Skeletal muscle cell (primary cell): ENCODE results near the gene IL16.
"Not testable (repeated sequence)": the region's sequence is repeated elsewhere in the genome, so short reads cannot be mapped to it uniquely, and the experiment has no call there.

Experiments
- DNase-seq: peaks from one replicate; pipeline ENCODE4 v3.0.0-alpha.2; 2010; ENCODE audit warnings: low read depth
- H3K4me3 ChIP-seq: 2 replicates; pipeline ENCODE4 v1.5.1; 2011; ENCODE audit warnings: low read depth, mild to moderate bottlenecking, control low read depth, low read length, moderate library complexity

IL16 gene

GRCh38 chr15:81197255-81197630, 564 bp downstream of the IL16 start:
- H3K4me3 ChIP-seq = no peak overlapping the region
- DNase-seq = no peak

- no peak overlapping the region for H3K4me3 ChIP-seq
- DNase-seq = no peak
These were observed 1.1 kb downstream of the IL16 start for GRCh38 chr15:81197688-81198281.

DNA sequence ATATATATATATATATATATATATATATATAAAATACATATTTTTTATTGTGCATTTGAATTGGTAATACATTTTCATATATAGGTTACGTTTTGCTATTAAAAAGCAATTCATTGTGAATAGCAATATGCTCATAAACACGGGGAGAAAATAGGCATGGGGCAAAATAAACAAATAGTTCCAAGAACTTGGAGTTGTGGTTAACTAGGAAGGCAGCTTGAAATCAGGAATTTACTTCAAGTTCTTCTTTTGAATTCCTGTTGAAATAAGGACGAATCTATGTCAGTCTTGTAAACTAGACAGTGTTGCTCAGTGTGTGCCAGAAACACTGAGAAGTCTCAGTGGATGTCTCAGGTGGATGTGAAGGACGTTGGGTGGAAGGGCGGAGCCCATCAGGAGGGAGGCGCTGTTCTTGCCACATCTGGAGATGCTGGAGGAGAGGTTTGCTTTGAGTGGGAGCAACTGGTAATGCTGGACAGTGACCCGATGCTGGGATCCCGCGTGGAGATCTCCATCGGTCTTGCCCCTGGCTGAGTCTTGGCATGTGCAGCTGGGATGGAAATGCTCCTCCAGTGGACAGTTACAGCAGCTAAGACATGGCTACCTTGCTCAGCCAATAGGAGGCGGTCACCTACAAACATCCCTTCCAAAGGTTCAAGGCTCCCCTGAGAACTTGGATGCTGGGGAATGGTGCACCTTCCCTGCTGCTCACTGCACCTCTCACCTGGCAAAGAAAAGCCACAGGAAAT, 2.5 kb downstream of the IL16 start:
- H3K4me3 ChIP-seq = no peak overlapping the region
- DNase-seq = no peak

DNA sequence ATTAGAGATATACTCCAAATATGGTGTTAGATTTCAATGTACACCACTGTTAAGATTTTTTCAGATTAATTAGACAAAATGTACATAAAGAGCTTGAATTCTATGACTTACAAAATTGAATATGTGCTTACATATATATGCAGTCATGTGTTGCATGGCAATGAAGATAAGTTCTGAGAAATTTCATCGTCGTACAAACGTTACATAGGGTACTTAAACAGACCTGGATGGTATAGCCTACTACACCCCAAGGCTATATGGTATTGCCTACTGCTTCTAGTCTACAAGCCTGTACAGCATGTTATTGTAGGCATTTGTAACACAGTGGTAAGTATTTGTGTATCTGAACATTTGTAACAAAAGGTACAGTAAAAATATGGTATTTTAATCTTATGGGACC, 9.3 kb downstream of the IL16 start:
- no peak overlapping the region for H3K4me3 ChIP-seq
- no peak for DNase-seq

DNA sequence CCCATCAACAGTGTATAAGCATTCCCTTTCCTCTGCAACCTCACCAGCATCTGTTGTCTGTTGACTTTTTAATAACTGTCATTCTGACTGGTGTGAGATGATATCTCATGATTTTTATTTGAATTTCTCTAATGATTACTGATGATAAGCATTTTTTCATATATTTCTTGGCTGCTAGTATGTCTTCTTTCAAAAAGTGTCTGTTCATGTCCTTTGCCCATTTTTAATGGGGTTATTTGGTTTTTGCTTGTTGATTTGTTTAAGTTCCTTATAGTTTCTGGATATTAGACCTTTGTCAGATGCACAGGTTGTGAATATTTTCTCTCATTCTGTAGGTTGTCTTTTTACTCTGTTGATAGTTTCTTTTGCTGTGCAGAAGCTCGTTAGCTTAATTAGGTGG, 11.3 kb downstream of the IL16 start:
- not testable (repeated sequence) for DNase-seq, H3K4me3 ChIP-seq

- no peak overlapping the region for H3K4me3 ChIP-seq
- DNase-seq = no peak
These were observed 13.0 kb downstream of the IL16 start for GRCh38 chr15:81209635-81210034.

GRCh38 chr15:81211376-81211775, 14.7 kb downstream of the IL16 start:
- no peak overlapping the region for H3K4me3 ChIP-seq
- DNase-seq = no peak

DNA sequence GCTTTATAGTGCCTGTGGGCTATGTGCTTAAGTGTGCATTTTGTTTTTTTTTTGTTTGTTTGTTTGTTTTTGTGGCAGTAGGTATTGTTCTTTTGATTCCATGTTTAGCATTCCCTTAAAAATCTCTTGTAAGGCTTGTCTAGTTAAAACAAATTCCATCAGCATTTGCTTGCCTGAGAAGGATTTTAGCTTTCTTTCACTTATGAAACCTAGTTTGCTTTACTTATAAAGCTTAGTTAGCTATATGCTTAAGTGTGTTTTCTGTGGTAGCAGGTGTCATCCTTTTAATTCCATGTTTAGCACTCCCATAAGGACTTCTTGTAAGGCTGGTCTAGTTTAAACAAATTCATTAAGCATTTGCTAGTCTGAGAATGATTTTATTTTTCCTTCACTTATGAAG, 17.3 kb downstream of the IL16 start:
- no peak overlapping the region for H3K4me3 ChIP-seq
- no peak for DNase-seq

GRCh38 chr15:81215531-81215930, 18.9 kb downstream of the IL16 start:
- H3K4me3 ChIP-seq = no peak overlapping the region
- DNase-seq = no peak

DNA sequence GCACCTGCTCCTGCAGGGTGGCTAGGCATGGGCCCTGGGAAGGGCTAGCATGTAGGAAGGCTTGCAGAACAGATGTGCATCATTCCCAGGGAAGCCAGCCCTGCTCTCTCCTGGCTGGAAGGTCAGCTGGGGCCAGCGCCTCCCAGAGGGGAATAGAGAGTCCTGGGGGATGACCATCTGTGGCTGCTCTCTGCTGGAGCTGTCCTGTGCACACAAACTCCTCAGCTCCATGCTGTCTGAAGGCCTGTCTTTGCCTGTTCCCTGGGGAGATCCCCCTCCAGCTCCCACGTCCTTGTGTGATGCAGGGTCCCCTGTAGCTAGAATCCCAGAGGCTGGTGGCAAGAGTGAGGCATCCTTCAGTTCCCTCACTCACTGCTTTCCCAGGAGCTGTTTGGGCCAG, 19.3 kb downstream of the IL16 start:
- H3K4me3 ChIP-seq = no peak overlapping the region
- no peak for DNase-seq

DNA sequence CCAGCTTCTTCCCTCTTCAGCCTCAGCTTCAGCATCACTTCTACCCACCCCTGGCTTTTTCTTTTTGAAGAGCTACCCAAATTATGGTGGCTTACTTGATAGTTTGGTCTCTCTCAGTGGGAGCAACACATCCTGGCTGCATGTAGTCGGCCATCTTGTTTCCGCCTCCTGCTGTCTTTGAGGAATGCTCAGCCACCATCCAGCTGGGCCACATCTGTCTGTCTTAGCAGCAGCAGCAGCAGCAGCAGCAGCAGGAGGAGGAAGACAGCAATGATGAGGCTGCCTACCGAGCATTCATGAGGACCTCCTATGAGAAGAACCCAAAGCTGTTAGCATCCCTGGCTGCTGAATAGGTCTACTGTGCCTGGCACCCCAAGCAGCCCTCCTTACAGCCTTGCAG, 19.7 kb downstream of the IL16 start:
- H3K4me3 ChIP-seq = no peak overlapping the region
- no peak for DNase-seq

DNA sequence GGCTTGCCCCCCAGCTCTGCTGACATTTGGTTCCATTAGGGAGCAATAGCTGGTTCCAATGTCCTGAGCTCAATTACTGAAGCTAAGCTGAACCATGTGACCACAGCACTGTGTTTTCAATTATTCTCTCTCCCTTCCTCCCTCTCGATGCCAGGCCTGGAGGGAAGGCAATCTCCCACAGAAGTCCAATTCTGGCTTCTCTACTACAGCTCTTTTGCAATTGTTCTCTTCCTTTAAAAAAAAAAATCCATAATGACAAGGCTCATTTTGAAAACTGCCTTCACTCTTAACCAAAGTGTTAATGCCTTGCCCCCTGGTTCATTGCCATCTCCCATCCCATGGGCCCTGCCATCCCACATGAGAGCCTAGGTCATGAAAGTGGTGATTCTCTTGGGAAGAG, 24.8 kb downstream of the IL16 start:
- no peak overlapping the region for H3K4me3 ChIP-seq
- DNase-seq = no peak

GRCh38 chr15:81222007-81222406, 25.3 kb downstream of the IL16 start:
- H3K4me3 ChIP-seq = no peak overlapping the region
- no peak for DNase-seq

- H3K4me3 ChIP-seq = no peak overlapping the region
- no peak for DNase-seq
These were observed 26.8 kb downstream of the IL16 start for GRCh38 chr15:81223346-81223971.

- DNase-seq = no peak
- H3K4me3 ChIP-seq = no peak overlapping the region
These were observed 27.6 kb downstream of the IL16 start for GRCh38 chr15:81224232-81224631.

DNA sequence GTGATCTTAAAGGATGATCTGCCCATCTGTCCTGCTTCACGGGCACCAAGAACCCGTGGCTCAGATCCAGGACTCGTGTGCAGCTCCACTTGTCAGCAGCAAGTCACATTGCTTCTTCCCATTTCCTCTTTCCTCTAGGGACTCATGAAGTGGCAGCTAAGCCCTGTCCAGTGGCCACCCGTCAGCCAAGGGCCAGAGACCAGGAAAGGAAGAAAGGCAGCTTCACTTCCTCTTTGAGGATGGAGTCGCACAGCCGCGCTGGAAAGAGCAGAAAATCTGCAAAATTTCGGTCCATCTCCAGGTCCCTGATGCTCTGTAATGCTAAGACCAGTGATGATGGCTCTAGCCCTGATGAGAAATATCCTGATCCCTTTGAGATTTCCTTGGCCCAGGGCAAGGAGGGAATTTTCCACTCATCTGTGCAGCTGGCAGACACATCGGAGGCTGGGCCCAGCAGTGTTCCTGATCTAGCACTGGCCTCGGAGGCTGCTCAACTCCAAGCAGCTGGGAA, 28.5 kb downstream of the IL16 start:
- no peak overlapping the region for H3K4me3 ChIP-seq
- no peak for DNase-seq

GRCh38 chr15:81227716-81228115, 31.0 kb downstream of the IL16 start:
- H3K4me3 ChIP-seq = no peak overlapping the region
- no peak for DNase-seq

DNA sequence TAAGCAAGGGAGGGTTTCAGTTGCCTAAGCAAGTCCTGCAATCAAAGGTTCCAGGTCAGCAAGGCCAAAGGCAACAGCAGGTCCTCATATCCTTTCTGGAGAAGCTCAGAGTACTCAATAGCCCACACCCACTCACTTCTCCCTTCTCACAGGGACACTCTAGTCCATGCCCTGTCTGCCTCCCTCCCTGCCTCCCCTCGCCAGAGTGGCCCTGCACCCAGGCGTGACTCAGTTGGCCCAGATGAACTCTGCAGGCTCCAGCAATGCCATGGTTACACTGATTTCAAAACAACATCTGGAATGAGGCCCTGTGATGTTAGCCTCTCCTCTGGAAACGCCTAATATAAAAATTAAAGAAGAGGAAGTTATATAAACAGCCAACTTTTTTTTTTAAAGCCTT, 32.9 kb downstream of the IL16 start:
- no peak overlapping the region for H3K4me3 ChIP-seq
- DNase-seq = no peak

DNA sequence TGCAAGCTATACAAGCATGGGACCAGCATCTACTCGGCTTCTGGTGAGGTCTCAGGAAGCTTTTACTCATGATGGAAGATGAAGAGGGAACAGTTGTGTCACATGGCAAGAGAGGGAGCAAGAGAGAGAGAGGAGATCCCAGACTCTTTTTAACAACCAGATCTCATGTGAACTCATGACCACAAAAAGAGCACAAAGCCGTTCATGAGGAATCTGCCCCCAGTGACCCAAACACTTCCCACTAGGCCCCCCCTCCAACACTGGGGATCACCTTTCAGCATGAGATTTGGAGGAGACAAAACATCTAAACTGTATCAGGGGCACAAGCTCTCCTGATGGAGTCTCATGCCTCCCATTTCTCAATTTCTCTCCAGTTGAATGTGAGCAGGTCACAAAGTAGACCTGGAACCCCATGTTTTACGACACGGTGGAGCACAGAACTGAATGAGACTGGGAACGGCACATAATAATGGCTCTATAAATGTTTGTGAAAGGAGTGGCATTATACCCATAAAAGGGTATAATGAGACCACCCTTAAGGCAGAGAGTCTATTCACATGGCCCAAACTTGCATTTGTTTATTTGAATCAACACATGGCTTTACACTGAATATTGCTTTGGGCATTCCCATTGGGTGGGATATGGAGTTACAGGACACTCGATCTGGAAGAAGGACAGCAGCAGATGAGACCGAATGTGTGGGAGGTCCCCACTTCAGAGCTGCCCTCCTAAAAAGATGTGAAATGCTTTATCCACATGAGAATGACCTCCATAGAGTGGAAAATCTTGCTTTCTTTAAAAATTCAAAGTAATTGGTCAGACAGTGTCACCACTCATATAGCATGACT, 38.8 kb downstream of the IL16 start:
- no peak for DNase-seq
- H3K4me3 ChIP-seq = no peak overlapping the region

DNA sequence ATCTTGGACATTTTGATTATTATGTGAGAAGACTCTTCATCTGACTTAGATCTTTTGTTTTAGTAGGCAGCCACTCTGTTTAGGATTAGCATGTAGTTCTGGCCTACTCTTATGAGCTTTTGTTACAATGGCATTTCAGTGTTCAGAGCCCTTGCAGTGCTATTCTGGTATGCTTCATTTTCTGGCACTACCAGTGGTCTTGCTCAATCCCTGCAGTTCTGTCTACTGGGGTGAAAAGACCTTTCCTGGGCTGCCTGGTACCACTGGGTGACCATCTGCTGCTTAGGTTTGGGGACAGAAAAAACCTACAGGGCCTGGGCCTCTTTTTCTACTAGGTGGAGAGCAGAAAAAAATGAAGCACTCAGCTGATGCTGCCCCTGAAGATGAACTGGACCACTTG, 42.5 kb downstream of the IL16 start:
- peak; percentile 30 for DNase-seq
- H3K4me3 ChIP-seq = no peak overlapping the region
